Measurements from ENCODE around the gene DLG2.
"Not testable (repeated sequence)": the region's sequence is repeated elsewhere in the genome, so short reads cannot be mapped to it uniquely, and the experiment has no call there.

Gene DLG2

DNA sequence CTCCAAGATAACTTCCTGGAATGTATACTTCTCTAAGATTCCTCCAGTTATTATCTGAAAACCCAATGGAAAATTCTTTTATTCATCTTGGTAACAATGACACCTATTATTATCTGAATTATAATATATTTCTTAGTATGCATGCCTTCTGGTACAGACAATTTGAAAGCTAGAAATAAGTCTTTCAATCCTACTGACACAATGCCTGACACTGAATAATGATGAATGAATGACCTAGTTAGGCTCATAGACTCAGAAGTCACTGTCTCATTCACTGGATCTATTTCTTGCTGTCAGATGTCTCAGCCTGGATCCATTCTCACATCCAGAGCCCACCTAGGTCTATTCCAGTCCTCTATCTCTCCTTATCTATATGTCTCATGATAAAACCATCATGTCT, 1214.3 kb downstream of the DLG2 start:
- DNase-seq = no peak

DNA sequence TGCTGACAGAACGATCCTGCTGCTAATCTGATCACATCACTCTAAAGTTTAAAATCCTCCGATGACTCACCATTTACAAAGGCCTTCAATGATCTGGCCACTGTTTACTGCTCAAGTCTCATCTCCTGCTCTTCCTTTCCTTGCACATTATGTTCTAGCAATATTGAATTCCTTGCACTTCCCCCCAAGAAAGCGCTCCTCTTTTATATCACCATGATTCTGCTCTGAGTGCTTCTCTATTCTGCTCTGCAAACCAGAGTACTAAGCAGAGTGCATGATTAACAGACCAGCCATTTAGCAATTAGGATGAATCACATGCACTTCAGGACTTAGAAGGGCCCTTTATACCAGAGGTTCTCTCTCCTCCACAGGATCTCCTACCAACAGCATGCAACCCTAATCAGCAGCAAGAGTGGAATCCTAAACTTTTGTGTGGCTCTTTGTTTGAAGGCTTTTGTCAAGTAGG, 1218.2 kb downstream of the DLG2 start:
- DNase-seq = peak; percentile 84

DNA sequence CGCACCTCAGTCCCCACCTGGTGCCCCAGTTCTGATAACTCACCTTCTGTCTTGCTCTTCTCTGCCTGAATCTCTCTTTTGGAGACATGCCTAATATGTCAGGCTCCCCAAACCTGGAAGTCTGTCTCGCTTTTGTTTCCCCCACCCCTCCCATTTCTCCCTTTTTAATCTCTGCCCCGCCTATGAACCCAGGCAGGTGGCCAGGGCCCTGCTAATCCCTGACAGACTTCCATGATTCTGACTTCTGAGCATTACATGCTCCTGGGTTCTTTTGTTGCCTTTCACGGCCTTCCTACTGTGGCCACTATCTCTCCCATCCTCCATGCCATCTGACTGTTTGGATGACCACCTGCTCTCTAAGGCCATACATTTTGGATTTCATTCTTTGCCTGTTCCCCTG, 1220.1 kb downstream of the DLG2 start:
- DNase-seq = no peak

DNA sequence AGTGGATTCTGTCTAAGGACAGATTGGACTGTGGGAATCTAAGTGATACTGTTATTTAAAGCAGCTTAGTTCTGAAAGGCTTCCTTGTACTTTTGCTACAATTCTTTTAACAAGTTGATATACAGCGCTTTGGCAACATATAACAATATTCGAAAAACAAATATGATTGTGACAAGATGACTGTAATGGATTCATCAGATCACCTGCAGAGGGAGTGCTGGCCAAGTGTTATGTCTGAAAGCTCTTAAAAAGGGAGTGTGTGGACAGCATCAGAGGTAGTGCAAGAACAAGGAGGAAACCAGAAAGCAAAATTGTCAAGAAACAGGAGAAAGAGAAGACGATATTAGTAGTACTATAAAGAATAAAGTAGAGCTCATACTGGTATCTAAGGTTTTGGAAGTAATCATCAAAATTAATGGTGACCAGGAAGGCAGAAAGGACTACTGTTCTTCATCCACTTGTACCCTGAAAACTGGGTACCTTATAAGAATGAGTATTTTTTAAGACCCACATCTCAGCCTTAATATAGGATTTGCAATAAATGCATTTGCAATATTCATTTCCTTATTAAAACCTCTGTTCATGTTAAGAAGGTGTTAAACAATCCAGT, 1229.0 kb downstream of the DLG2 start:
- DNase-seq = no peak

DNA sequence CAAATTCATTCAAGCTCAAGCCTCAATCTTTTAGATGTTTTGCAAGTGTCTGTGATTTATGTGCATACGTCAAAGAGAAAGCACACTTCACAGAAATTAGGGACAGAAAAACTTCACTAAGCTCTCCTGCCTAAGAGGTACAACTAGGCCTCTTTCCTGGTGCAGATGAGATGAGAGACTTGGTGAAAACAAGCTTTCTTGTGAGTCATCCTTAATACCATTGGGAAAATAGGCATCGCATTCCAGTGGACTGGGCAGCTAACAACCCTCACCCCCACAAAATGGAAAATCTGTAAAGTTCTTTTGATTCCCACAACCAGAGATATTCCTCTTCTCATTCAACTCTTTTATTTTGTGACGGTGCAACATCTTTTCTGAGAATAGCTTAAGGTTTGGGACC, 1230.6 kb downstream of the DLG2 start:
- DNase-seq = no peak

DNA sequence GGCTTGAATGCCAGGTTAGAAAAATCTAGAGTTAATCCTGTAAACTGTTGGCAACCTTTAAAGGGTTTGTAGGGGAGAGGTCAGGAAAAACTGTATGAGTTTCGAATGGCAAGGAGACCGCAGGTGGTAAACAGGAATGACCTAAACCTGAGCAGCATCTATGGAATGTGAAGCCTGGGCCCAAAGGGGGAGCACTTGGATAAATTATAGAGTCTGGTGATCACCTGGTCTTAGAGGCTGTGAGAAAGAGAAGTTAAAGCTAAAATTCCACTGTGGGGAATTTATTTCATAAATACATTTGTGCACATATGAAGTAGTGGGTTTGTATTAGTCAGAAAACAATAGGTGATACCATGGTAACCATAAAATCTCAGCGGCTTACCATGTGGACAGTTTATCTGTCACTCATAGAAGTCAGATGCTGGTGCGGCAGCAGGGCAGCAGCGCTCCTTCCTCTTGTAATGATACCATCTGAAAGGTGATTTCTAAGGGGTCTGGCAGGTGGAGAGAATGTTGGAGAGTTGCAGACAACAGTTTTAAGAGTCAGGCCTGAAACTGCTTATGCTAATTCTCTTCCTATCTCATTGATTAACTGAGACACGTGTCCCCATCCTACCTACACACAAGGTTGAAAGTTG, 1236.6 kb downstream of the DLG2 start:
- DNase-seq = peak; percentile 82

DNA sequence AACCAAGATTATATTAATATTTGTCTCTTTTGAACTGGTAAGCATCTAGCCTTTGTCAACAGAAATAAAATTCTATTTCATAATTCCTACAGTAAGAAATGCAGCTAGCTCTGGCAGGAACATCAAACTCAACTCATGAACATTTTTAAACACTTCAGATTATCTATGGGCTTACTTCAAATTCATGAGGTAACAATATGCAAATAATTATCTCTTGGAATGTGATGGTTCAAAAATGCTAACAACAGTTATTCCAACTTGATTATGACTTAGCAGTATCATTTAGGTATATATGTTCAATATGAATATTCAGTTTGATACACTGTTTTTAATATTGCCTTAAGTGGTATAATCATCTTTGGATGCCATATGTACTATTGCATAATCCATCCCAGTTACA, 1237.4 kb downstream of the DLG2 start:
- DNase-seq = no peak

DNA sequence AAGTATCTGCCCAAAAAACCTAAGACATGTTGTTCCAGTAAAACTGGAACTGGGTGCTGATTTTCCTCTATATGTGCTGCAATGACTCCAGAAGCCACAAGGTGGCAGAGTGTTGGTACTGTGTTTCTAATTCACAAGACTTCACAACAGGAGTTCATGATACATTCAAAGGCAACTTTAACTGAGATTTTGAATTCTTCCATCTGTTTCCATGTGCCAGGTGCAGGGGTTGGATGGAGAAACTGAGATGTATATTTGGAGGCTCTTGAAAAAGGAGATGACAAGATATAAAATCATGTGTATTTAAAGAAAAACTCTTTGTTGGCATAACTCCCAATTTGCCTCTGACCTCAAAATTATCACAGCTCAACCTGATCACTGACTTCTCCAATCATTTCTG, 1242.4 kb downstream of the DLG2 start:
- DNase-seq = peak; percentile 66

DNA sequence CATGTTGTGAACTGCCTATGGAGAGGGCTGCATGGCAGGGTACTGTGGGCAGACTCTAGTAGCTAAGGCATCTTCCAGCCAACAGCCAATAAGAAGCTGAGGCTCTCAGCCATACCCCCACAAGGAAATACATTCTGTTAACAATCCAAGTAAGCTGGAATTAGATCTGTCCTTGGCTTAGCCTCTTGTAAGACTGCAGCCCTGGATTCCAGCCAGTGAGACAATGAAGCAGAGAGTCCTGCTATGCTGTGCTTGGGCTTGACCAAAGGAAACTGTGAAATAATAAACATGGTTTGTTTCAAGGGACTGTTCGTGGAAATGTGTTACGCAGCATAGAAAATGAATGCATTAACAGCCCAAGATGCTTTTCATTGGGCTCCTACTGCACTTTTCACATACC, 1243.6 kb downstream of the DLG2 start:
- no peak for DNase-seq

DNA sequence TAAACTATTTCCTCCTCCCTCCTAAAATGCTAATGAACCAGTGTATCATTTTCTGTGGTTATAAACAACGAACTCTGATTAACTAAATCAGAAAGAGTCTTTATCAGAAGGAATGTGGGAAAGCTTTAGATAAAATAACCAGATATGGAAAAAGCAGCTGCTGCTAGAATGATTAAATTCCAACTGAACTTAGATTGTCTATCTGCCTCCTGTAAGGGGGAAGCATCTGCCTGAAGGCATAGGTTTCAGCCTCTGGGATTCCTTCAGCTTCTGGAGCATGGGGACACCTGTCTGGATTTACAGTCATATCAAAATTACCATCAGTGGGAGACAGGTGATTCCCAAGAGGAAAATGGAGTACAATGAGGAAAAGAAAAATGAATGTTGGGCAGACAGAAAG, 1245.5 kb downstream of the DLG2 start:
- DNase-seq = no peak

DNA sequence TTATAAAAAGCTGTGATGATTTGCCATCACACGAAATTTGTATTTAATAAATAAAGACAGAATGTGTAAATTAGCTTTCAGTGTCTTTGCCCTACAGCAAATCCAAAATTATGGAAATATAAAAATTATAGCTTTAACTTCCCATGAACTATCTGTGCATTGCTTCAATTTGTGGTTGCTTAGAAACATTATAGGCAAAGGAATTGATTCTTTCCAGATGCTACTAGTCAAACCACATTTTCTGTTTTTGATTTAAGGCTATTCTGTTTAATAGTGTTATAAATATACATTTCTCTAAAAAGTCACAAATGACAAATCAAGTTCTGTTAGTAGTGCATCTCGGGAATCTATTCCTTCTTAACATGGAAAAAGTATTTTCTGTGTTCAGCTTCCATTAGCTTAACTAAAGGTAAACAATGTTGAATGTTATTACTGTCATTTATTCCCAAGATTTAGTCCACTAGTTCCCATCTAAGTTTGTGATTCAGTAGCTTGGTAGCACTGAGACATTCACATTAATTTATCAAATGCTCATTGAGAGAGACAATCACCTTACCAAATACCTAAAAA, 1254.7 kb downstream of the DLG2 start:
- no peak for DNase-seq

DNA sequence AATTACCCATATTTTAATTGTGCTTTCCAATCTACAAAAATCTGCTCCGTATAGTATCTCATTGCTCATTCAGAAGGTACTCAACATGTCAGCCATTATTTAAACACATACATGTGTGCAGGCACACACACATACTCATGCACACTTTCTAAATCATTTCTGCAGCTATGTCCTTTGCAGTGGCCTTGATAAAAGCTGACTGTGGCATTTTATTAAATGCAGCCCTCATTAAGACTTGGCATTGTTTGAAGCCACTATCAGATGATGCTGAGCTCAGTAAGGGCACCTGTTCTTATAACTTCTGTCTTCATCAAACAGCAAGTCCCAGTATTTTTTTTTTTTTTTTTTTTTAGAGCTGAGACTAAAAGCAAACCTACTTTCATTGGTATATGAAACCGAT, 1269.1 kb downstream of the DLG2 start:
- no peak for DNase-seq

DNA sequence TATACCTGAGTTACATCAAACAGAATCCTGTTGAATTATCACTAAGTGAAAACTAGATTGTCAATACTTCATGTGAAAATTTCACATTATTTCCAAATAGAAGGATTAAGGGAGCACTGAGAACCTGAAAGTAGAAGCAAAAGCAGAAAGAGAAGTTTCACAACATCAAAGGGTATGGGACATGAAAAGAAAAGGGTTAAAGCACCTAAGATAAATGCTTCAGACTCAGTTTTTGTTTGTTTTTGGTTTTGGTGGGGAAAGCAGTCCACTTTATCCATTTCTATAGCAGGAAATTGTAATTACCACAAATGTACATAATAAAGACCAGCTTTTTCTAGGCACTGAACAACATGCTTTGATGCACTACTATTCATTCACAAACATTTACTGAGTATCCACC, 1271.2 kb downstream of the DLG2 start:
- DNase-seq = no peak

DNA sequence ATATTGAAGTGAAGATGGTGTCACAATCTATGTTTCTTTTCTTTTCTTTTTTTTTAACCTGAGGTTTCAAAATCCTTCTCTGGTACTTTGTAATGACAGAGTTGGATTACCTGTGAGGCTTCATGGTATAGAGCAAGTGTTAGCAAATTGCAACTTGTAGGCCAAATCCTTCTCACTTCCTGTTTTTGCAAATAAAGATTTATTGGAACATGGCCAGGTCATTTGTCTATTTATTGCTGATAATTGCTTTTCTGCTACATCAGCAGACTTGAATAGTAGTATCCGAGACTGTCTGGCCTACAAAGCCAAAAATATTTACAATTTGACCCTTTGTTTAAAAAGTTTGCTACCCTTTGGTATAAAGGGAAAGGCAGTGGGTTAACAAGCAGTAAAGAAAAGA, 1281.5 kb downstream of the DLG2 start:
- DNase-seq = no peak

DNA sequence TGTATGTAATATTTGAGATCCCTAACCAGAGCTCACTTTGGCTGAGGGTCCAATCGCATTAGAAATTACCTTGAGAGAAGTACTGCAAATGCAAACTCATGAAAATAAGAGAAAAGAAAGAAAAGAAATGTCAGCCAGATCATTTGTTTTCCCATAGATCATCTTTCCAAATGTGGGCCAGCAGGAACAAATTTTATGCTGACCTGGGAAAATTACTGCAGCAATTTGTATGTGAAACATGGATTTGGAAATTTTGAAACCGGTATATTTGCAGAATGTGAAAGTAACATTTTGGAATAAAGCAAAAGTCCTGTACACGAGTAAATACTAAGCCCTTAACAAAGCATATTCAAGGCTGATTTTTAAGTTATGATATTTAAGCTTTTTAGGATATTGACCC, 1282.1 kb downstream of the DLG2 start:
- no peak for DNase-seq

DNA sequence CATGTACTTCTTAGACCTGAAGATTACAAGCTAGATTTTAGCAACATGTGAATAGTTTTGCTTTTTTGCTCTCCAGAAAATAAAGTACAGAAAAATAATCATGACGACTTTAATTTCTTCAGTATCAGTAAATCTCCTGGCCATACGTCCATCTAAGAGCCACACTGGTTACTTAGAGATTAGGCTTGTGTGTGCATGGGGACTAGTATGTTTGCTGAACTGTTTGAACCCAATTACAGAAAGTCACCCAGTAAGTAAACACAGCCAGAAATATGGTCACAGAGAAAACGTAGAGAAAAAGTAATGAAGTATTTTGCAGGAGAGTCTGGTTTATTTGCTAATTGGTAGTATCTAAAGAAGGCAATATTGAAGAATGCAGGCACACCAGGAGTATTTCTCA, 1287.3 kb downstream of the DLG2 start:
- DNase-seq = no peak

DNA sequence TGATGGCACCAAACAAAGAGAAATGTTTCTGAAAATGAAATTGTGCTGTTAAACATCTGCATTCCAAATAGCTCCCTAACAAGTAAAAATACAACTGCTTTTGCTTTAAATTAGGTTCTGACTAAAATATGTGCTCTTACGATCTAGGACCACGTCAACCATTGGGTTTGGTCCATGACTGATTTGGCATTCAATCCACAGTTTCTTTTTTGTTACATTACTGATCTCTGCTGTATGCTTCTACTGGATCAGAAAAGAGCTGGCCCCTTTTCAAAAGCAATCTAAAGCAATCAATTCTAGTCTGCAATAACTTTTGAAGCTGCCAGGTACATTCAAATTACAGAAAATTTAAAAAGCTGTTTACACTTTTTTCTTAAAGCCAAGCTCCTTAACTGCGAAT, 1293.9 kb downstream of the DLG2 start:
- no peak for DNase-seq

DNA sequence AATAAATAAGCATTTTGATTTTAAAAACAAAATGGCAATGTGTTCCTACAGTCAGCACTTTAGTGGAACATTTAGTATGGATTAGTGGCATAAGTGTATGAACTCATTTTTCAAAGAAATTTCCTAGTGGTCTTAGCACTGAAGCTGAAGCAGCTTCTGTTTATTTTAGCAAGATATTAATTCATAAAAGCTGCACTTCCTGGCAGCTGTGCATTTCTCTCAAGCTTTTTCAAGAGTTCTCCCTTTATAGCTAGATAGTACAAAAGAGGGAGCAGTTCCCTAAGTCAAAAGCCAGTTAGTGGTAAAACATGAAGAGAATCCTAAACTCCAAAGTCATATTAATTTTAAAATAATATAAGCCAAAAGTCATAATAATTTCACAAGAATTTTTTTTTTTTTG, 1304.9 kb downstream of the DLG2 start:
- no peak for DNase-seq

DNA sequence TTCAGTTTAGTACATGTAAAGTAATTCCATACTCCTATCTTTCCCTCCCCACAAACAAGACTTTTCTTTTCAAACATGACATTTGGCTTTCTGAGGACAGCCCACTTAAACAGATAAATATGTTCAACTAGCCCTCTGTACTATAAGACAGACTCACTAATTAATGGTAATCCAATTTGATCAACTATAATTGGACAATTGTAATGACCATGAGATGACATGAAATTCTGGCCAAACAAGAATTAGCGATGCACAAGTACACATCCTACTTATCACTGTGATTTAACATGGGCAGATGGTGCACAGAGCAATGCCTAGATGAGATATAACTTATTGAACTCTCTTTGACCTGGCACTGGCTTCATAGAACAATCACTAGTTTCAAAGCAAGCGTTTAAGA, 1307.3 kb downstream of the DLG2 start:
- DNase-seq = no peak

DNA sequence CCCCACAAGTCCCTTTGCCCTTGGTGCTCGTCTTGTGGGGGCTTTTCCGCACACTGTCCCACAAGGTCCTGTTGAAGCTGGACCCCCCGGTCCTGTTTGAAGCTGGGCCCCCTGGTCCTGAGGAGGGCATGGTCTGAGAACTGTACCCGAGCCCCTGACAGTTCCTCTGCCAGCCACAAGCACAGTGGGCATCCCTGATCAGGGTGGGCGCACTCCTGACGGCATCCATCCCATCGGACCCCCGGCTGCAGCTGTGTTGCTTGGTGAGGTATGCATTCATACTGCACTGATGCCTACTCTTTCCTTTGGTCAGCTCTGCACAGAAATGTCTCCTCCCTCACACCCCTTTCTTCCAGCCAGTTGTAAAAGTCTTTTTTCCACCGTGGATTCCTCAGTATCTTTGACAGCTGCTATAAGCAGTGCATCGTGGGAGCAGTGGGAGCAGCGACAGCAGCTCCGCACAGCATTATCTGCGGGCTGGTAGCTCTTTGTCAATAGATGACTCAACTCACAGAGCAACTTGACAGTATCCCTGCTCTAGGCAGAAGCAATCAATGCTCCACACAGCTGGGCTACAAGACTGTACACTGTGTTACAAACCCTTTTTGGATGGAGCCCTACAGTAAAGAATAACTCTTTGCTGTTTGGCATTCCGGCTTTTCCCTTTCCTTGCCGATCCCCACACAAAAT, 1310.1 kb downstream of the DLG2 start:
- peak; percentile 74 for DNase-seq

DNA sequence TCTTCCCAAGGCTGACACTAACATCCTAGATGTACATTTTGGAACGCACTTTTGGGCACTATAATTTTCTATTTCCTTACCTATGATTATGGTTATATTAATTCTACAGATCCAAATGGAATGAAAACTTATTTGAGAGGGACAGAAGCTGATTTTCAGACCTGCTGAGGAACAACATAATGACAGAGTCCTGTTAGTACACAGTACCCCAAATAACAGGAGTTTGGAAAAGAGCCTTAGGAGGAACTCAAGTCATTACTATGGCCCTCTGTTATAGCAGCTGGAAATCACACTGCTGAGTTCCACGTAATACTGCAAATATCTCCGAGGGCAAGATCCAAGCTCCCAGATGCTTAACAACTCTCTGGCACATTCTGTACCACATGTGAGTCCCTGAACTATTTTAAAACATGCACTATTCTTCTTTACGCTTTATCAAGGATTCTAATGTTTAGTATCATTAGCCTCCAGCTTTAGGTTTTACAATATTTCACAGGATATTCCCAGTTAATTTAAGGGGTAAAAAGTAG, 1313.2 kb downstream of the DLG2 start:
- DNase-seq = no peak

DNA sequence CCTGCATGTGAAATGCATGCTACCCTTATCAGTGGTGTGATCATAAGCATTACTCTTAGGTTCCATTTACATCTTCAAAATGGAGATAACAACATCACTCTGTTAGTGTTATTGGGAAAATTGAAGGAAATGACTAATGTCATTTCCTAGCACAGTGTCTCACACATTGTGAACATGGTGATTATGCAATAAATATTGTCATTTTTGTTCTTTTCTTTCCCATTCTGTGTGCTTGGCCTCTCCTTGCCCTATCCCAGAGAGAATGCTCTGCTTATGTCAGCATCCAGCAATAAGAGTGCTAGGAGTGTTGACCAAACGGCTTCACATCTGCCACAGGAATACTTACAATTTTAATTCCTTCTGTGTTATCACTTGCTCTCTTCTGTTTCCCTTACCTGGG, 1316.9 kb downstream of the DLG2 start:
- DNase-seq = no peak

DNA sequence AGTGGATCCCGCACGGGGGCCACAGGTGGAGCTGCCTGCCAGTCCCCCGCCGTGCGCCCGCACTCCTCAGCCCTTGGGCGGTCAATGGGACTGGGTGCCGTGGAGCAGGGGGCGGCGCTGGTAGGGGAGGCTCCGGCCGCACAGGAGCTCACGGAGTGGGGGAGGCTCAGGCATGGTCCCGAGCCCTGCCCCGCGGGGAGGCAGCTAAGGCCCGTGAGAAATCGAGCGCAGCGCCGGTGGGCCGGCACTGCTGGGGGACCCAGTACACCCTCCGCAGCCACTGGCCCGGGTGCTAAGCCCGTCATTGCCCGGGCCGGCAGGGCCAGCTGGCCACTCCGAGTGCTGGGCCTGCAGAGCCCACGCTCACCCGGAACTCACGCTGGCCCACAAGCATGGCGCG, 1318.7 kb downstream of the DLG2 start:
- DNase-seq = not testable (repeated sequence)

DNA sequence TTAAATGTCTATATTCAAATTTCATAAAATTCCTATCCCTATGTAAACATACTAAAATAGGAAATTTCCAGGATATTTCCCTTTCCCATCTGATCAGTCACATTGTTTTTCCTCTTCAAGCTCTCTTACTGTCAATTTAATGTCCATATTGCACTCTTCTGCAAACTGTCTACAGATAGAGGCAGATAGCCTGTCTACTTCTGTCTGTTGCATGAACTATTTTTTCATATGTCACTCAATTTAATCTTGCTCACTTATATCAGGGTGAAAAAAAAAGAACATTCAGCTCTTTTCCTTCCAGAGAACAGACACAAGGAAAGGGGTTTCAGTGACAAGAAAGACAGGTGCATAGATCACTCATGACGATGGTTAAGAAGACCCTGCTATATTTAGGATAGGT, 1327.1 kb downstream of the DLG2 start:
- DNase-seq = no peak

All from islet precursor cell (in vitro differentiated cells).